ENCODE measurements around the gene FBRSL1.

DNA sequence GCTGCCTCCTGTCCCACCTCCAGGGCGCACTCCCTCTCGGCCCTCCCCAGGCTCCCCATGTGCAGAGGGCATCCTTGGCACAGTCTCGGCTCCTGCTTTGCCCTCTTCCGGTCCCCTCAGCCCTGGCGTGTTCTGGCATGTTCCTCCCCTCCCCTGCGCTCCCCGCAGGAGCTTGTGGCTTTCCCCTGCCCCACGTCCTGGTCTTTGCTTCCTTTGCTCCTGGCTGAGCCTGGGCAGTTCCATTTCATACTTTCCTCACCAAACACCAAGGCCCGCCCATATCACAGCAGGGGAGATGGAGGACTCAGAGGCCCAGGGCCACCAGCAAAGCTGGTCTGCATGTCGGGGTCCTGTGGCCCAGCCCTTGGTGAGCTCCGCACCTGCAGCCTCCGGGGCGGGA, 56.0 kb downstream of the FBRSL1 start:
- TF ChIP-seq POLR2A (IDR thresholded peaks at IDR 0.05; ENCODE audit: low read length) (no peak), GATA1 (IDR thresholded peaks at IDR 0.05; ENCODE audit: low read depth, low read length) (no peak)

Measured in erythroblast (primary cell).